Activated naive CD8-positive, alpha-beta T cell treated with anti-CD3 and anti-CD28 coated beads, Interleukin-2, amount 50 U/mL, for 24 hours (primary cell): ENCODE measurements around the gene AK5.

Source experiments
- ATAC-seq: fragments of 150-1000 bp; cut with Tn5 transposase; one replicate; pipeline ENCODE4 v1.10.0; 2021
- DNase-seq: peaks from one replicate; pipeline ENCODE4 v3.0.0; 2021
- H3K27ac Mint-ChIP-seq: one replicate; pipeline ENCODE4 v1.8.0; 2021; ENCODE audit warnings: mild to moderate bottlenecking, mixed read lengths
- H3K27me3 Mint-ChIP-seq: one replicate; pipeline ENCODE4 v1.8.0; 2021; ENCODE audit warnings: mixed read lengths
- H3K36me3 Mint-ChIP-seq: one replicate; pipeline ENCODE4 v1.8.0; 2021; ENCODE audit warnings: low read depth, mixed read lengths
- H3K4me1 Mint-ChIP-seq: one replicate; pipeline ENCODE4 v1.8.0; 2021; ENCODE audit warnings: mixed read lengths
- H3K4me3 Mint-ChIP-seq: one replicate; pipeline ENCODE4 v1.8.0; 2021; ENCODE audit warnings: mild to moderate bottlenecking, moderate library complexity, mixed read lengths
- H3K9me3 Mint-ChIP-seq: one replicate; pipeline ENCODE4 v1.8.0; 2021; ENCODE audit warnings: mixed read lengths

Gene AK5

GRCh38 chr1:77544845-77545244 lies 263.0 kb downstream of the AK5 start:
- peaks cover 6% of the 10 kb centered on the region for H3K4me1 Mint-ChIP-seq
- no peaks in the 10 kb centered on the region for H3K9me3 Mint-ChIP-seq

GRCh38 chr1:77545970-77546369 lies 264.2 kb downstream of the AK5 start:
- Mint-ChIP-seq H3K4me1 (peaks cover 3% of the 10 kb centered on the region), H3K27ac (no peak overlapping the region), H3K36me3 (no peaks in the 10 kb centered on the region), H3K4me3 (no peak overlapping the region), H3K27me3 (no peaks in the 10 kb centered on the region), H3K9me3 (no peaks in the 10 kb centered on the region)
- ATAC-seq (no peak), DNase-seq (no peak)

More at GRCh38 chr1:77544845-77545244, 263.0 kb downstream of the AK5 start:
- ATAC-seq, result no peak
- DNase-seq, result no peak
- Mint-ChIP-seq H3K4me3 (no peak overlapping the region), H3K36me3 (no peaks in the 10 kb centered on the region), H3K27me3 (no peaks in the 10 kb centered on the region), H3K27ac (no peak overlapping the region)

- Mint-ChIP-seq H3K27ac (no peak overlapping the region), H3K4me3 (no peak overlapping the region), H3K36me3 (no peaks in the 10 kb centered on the region), H3K4me1 (no peaks in the 10 kb centered on the region), H3K9me3 (no peaks in the 10 kb centered on the region), H3K27me3 (no peaks in the 10 kb centered on the region)
- DNase-seq (no peak), ATAC-seq (no peak)
These were observed 265.1 kb downstream of the AK5 start for GRCh38 chr1:77546890-77547289.

- Mint-ChIP-seq H3K27ac (no peak overlapping the region), H3K4me1 (no peaks in the 10 kb centered on the region), H3K4me3 (no peak overlapping the region), H3K27me3 (no peaks in the 10 kb centered on the region), H3K36me3 (no peaks in the 10 kb centered on the region), H3K9me3 (no peaks in the 10 kb centered on the region)
- DNase-seq (no peak), ATAC-seq (no peak)
These were observed 266.5 kb downstream of the AK5 start for GRCh38 chr1:77548285-77548684.

- no peak overlapping the region for H3K4me3 Mint-ChIP-seq
- no peak overlapping the region for H3K27ac Mint-ChIP-seq
- no peaks in the 10 kb centered on the region for H3K36me3 Mint-ChIP-seq
- no peak for DNase-seq
- no peaks in the 10 kb centered on the region for H3K4me1 Mint-ChIP-seq
- no peak for ATAC-seq
- H3K27me3 Mint-ChIP-seq, result no peaks in the 10 kb centered on the region
- H3K9me3 Mint-ChIP-seq, result no peaks in the 10 kb centered on the region
These were observed 268.3 kb downstream of the AK5 start for GRCh38 chr1:77550135-77550534.

- H3K4me3 Mint-ChIP-seq, result no peak overlapping the region
- H3K4me1 Mint-ChIP-seq, result no peaks in the 10 kb centered on the region
- ATAC-seq (no peak), DNase-seq (no peak)
- no peaks in the 10 kb centered on the region for H3K36me3 Mint-ChIP-seq
- H3K9me3 Mint-ChIP-seq, result no peaks in the 10 kb centered on the region
- no peak overlapping the region for H3K27ac Mint-ChIP-seq
- no peaks in the 10 kb centered on the region for H3K27me3 Mint-ChIP-seq
These were observed 270.8 kb downstream of the AK5 start for GRCh38 chr1:77552626-77553025.

- ATAC-seq (no peak), DNase-seq (no peak)
- H3K9me3 Mint-ChIP-seq, result no peaks in the 10 kb centered on the region
- H3K4me1 Mint-ChIP-seq, result no peaks in the 10 kb centered on the region
- no peak overlapping the region for H3K4me3 Mint-ChIP-seq
- no peaks in the 10 kb centered on the region for H3K27me3 Mint-ChIP-seq
- H3K36me3 Mint-ChIP-seq, result no peaks in the 10 kb centered on the region
- H3K27ac Mint-ChIP-seq, result no peak overlapping the region
These were observed 271.9 kb downstream of the AK5 start for GRCh38 chr1:77553568-77554291.

GRCh38 chr1:77556045-77556444 lies 274.2 kb downstream of the AK5 start:
- no peaks in the 10 kb centered on the region for H3K36me3 Mint-ChIP-seq
- H3K27ac Mint-ChIP-seq, result no peak overlapping the region
- no peak overlapping the region for H3K4me3 Mint-ChIP-seq
- H3K9me3 Mint-ChIP-seq, result no peaks in the 10 kb centered on the region
- H3K27me3 Mint-ChIP-seq, result no peaks in the 10 kb centered on the region
- ATAC-seq (no peak), DNase-seq (no peak)
- no peaks in the 10 kb centered on the region for H3K4me1 Mint-ChIP-seq

GRCh38 chr1:77557053-77557452 lies 275.2 kb downstream of the AK5 start:
- Mint-ChIP-seq H3K27ac (no peak overlapping the region), H3K4me1 (no peaks in the 10 kb centered on the region), H3K9me3 (no peaks in the 10 kb centered on the region), H3K4me3 (no peak overlapping the region), H3K27me3 (no peaks in the 10 kb centered on the region), H3K36me3 (peaks cover 4% of the 10 kb centered on the region)
- no peak for DNase-seq
- ATAC-seq, result no peak

- no peak for ATAC-seq
- peaks cover 6% of the 10 kb centered on the region for H3K36me3 Mint-ChIP-seq
- no peaks in the 10 kb centered on the region for H3K27me3 Mint-ChIP-seq
- H3K27ac Mint-ChIP-seq, result no peak overlapping the region
- no peak for DNase-seq
- H3K9me3 Mint-ChIP-seq, result no peaks in the 10 kb centered on the region
- H3K4me3 Mint-ChIP-seq, result no peak overlapping the region
- no peaks in the 10 kb centered on the region for H3K4me1 Mint-ChIP-seq
These were observed 276.9 kb downstream of the AK5 start for GRCh38 chr1:77558591-77559164.

GRCh38 chr1:77560741-77561140 lies 278.9 kb downstream of the AK5 start:
- no peak overlapping the region for H3K4me3 Mint-ChIP-seq
- H3K4me1 Mint-ChIP-seq, result no peaks in the 10 kb centered on the region
- H3K27me3 Mint-ChIP-seq, result no peaks in the 10 kb centered on the region
- H3K36me3 Mint-ChIP-seq, result peaks cover 17% of the 10 kb centered on the region
- H3K9me3 Mint-ChIP-seq, result no peaks in the 10 kb centered on the region
- ATAC-seq, result no peak
- DNase-seq, result no peak
- H3K27ac Mint-ChIP-seq, result no peak overlapping the region

- Mint-ChIP-seq H3K27me3 (no peaks in the 10 kb centered on the region), H3K4me1 (peaks cover 2% of the 10 kb centered on the region), H3K4me3 (no peak overlapping the region), H3K27ac (no peak overlapping the region), H3K9me3 (no peaks in the 10 kb centered on the region), H3K36me3 (peaks cover 33% of the 10 kb centered on the region)
- DNase-seq, result no peak
- ATAC-seq, result no peak
These were observed 280.9 kb downstream of the AK5 start for GRCh38 chr1:77562596-77563150.

GRCh38 chr1:77565321-77565720 lies 283.5 kb downstream of the AK5 start:
- ATAC-seq, result no peak
- DNase-seq, result no peak
- peaks cover 2% of the 10 kb centered on the region for H3K4me1 Mint-ChIP-seq
- H3K36me3 Mint-ChIP-seq, result peaks cover 42% of the 10 kb centered on the region
- no peak overlapping the region for H3K27ac Mint-ChIP-seq
- no peak overlapping the region for H3K4me3 Mint-ChIP-seq
- no peaks in the 10 kb centered on the region for H3K27me3 Mint-ChIP-seq
- H3K9me3 Mint-ChIP-seq, result no peaks in the 10 kb centered on the region

- H3K27me3 Mint-ChIP-seq, result no peaks in the 10 kb centered on the region
- no peak overlapping the region for H3K4me3 Mint-ChIP-seq
- no peak for ATAC-seq
- no peaks in the 10 kb centered on the region for H3K9me3 Mint-ChIP-seq
- peaks cover 39% of the 10 kb centered on the region for H3K36me3 Mint-ChIP-seq
- DNase-seq, result no peak
- H3K27ac Mint-ChIP-seq, result no peak overlapping the region
- H3K4me1 Mint-ChIP-seq, result peaks cover 2% of the 10 kb centered on the region
These were observed 289.8 kb downstream of the AK5 start for GRCh38 chr1:77571642-77572041.

- ATAC-seq, result no peak
- Mint-ChIP-seq H3K9me3 (no peaks in the 10 kb centered on the region), H3K27me3 (no peaks in the 10 kb centered on the region), H3K36me3 (peaks cover 36% of the 10 kb centered on the region), H3K4me3 (no peak overlapping the region), H3K27ac (no peak overlapping the region), H3K4me1 (no peaks in the 10 kb centered on the region)
- no peak for DNase-seq
These were observed 297.7 kb downstream of the AK5 start for GRCh38 chr1:77579547-77579946.
